HCT116 (cell line): Measurements from ENCODE around the gene ACTG1. TPM values are rescaled to one million over a fixed set of nuclear protein-coding genes. Genes with fewer than 3 reads are reported as not detected.

Source experiments
- ATAC-seq: fragments of 200-7000 bp; cut with Tn5 transposase; 2 replicates; pipeline ENCODE4 v1.9.1; 2020; ENCODE audit warnings: mild to moderate bottlenecking, moderate library complexity
- BruUV-seq: library from RNA; stranded (reverse); fragments of 400-500 nt; replicated peaks from 2 replicates; lab custom pipeline; 2021; lab: Mats Ljungman, UMichigan
- CTCF ChIA-PET: fragments of 300-600 bp; sonication (Branson Sonifier 250); formaldehyde crosslinking; loops from one replicate; lab custom pipeline; 2021; ENCODE audit warnings: antibody characterized with exemption; lab: Charles Lee
- POLR2A ChIA-PET: fragments of 300-600, 350-600 bp; sonication (Branson Sonifier 250); formaldehyde crosslinking; loops from one replicate; lab custom pipeline; 2021; ENCODE audit warnings: antibody characterized with exemption; lab: Charles Lee
- RAD21 ChIA-PET, 2 experiments: fragments of 300-600 bp; sonication (Branson Sonifier 250); formaldehyde crosslinking; loops; one replicate each; lab custom pipeline; 2023; ENCODE audit warnings: low total read pairs in 2 of 2; ENCODE audit not compliant: uncharacterized antibody in 2 of 2, unreplicated experiment in 2 of 2, low non-redundant PET in 1 of 2; lab: Charles Lee
- DNase-seq: peaks from one replicate; pipeline ENCODE4 v3.0.0-alpha.2; 2010; ENCODE audit warnings: low read depth, low spot score
- H2AFZ ChIP-seq: fragments of 200-600 bp; shearing (Covaris generic), sonication (generic); 2 replicates; pipeline ENCODE4 v1.6.1; 2017; ENCODE audit warnings: low read depth, mixed run types, mixed read lengths, antibody characterized with exemption, low read length; ENCODE audit not compliant: poor library complexity, severe bottlenecking
- H3K27ac ChIP-seq: 2 replicates; pipeline ENCODE4 v1.5.1; 2012; ENCODE audit warnings: low read depth, low read length
- H3K27me3 ChIP-seq: fragments of 200-600 bp; sonication (generic); 2 replicates; pipeline ENCODE4 v1.6.1; 2016; ENCODE audit warnings: mixed run types, low read length, mixed read lengths; ENCODE audit not compliant: insufficient read depth
- H3K36me3 ChIP-seq, 2 experiments: fragments of 200-500 bp in 1 of 2; fragments of 200-600 bp in 1 of 2; sonication (Bioruptor generic) in 1 of 2; sonication (generic) in 1 of 2; 2 replicates each; pipeline versions ENCODE4 v1.5.1 to v1.6.1; 2014 to 2016; ENCODE audit warnings: low read length in 2 of 2, inconsistent platforms in 1 of 2, mixed read lengths in 1 of 2, mixed run types in 1 of 2; ENCODE audit not compliant: insufficient read depth in 2 of 2, control insufficient read depth in 1 of 2
- H3K4me1 ChIP-seq, 2 experiments: fragments of 200-600 bp in 1 of 2; sonication (generic) in 1 of 2; 2 replicates each; pipeline versions ENCODE4 v1.5.1 to v1.6.1; 2012 to 2017; ENCODE audit warnings: low read length in 2 of 2, inconsistent platforms in 1 of 2, mild to moderate bottlenecking in 1 of 2, mixed read lengths in 1 of 2, mixed run types in 1 of 2, moderate library complexity in 1 of 2; ENCODE audit not compliant: insufficient read depth in 2 of 2, control insufficient read depth in 1 of 2
- H3K4me2 ChIP-seq: fragments of 200-600 bp; sonication (generic); 2 replicates; pipeline ENCODE4 v1.6.1; 2017; ENCODE audit warnings: mixed run types, low read length, mixed read lengths
- H3K4me3 ChIP-seq, 2 experiments: fragments of 200-600 bp in 1 of 2; sonication (generic) in 1 of 2; replicated peaks in 1 of 2; 2 replicates each; pipeline ENCODE4 v1.5.1; 2011 to 2016; ENCODE audit warnings: low read length in 2 of 2, control low read depth in 1 of 2, low read depth in 1 of 2, mild to moderate bottlenecking in 1 of 2, mixed read lengths in 1 of 2, mixed run types in 1 of 2
- H3K79me2 ChIP-seq: fragments of 200-600 bp; sonication (generic); 2 replicates; pipeline ENCODE4 v1.6.1; 2017; ENCODE audit warnings: mild to moderate bottlenecking, mixed run types, low read length, moderate library complexity, mixed read lengths; ENCODE audit not compliant: insufficient read depth
- H3K9ac ChIP-seq: fragments of 200-600 bp; sonication (generic); 2 replicates; pipeline ENCODE4 v1.6.1; 2016; ENCODE audit warnings: low read length, mixed read lengths
- H3K9me2 ChIP-seq: fragments of 200-600 bp; sonication (generic), shearing (Covaris generic); 2 replicates; pipeline ENCODE4 v1.6.1; 2017; ENCODE audit warnings: mixed run types, mild to moderate bottlenecking, moderate library complexity; ENCODE audit not compliant: insufficient read depth
- H3K9me3 ChIP-seq, 2 experiments: fragments of 200-500 bp in 1 of 2; fragments of 200-600 bp in 1 of 2; sonication (Bioruptor generic) in 1 of 2; sonication (generic) in 1 of 2; 2 replicates each; pipeline ENCODE4 v1.6.1; 2014 to 2017; ENCODE audit warnings: low read length in 2 of 2, mixed read lengths in 2 of 2, inconsistent platforms in 1 of 2, low read depth in 1 of 2, mild to moderate bottlenecking in 1 of 2, mixed run types in 1 of 2, moderate library complexity in 1 of 2; ENCODE audit not compliant: control insufficient read depth in 1 of 2, insufficient read depth in 1 of 2
- H4K20me1 ChIP-seq: fragments of 200-600 bp; sonication (generic), shearing (Covaris generic); 2 replicates; pipeline ENCODE4 v1.6.1; 2017; ENCODE audit warnings: mixed run types, mild to moderate bottlenecking, moderate library complexity; ENCODE audit not compliant: insufficient read depth
- ATF3 ChIP-seq: IDR thresholded peaks from 2 replicates; pipeline ENCODE4 v1.6.1; 2012
- CBX3 ChIP-seq: IDR thresholded peaks from 2 replicates; pipeline ENCODE4 v1.6.1; 2012; ENCODE audit warnings: low read depth
- MAX ChIP-seq: IDR thresholded peaks from 2 replicates; pipeline ENCODE4 v1.6.1; 2012
- POLR2A ChIP-seq: IDR thresholded peaks from 2 replicates; pipeline ENCODE4 v1.7.0; 2011; ENCODE audit warnings: borderline replicate concordance; ENCODE audit not compliant: insufficient read depth, insufficient read length; ENCODE audit errors: extremely low read depth
- SRF ChIP-seq: IDR thresholded peaks from 2 replicates; pipeline ENCODE4 v1.6.1; 2012; ENCODE audit warnings: low read depth
- ZNF274 ChIP-seq: fragments of 200-500 bp; sonication (Bioruptor generic); IDR thresholded peaks from 2 replicates; pipeline ENCODE4 v1.6.1; 2014; ENCODE audit warnings: mild to moderate bottlenecking, low read depth, low read length, inconsistent platforms
- intact Hi-C: fragments of 100-400 bp; cut with micrococcal nuclease; formaldehyde crosslinking; loops from 2 replicates; pipeline ENCODE4 v1.10.0; 2022
- total RNA-seq: library from RNA; stranded (reverse); gene quantifications from one replicate; pipeline ENCODE4 v1.2.1, GENCODE V29; 2021; ENCODE audit not compliant: unreplicated experiment

Gene ACTG1
- total RNA-seq, 1 experiment from 2014 or later: 6,223 TPM

DNA sequence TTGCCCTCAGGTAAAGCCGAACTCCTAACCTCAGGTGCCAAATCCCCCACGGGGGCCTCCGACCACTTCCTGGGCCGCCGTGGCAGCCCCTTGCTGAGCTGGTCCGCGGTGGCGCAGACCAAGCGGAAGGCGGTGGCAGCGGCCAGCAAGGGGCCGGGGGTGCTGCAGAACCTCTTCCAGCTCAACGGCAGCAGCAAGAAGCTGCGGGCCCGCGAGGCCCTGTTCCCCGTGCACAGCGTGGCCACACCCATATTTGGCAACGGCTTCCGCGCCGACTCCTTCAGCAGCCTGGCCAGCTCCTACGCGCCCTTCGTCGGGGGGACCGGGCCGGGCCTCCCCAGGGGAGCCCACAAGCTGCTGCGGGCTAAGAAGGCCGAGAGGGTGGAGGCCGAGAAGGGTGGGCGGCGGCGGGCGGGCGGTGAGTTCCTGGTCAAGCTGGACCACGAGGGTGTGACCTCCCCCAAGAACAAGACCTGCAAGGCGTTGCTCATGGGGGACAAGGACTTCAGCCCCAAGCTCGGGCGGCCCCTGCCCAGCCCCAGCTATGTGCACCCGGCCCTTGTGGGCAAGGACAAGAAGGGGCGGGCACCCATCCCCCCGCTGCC, 51.6 kb downstream of the ACTG1 start:
- Histone ChIP-seq H3K36me3 (peaks cover 0 to 2% of the 10 kb centered on the region in 2 experiments; a peak in 2 of 4 replicates), H3K4me1 (no peaks in the 10 kb centered on the region), H4K20me1 (no peaks in the 10 kb centered on the region), H2AFZ (no peak overlapping the region), H3K27me3 (no peaks in the 10 kb centered on the region), H3K9me3 (no peaks in the 10 kb centered on the region), H3K9me2 (no peaks in the 10 kb centered on the region), H3K4me3 (no peak overlapping the region), H3K9ac (no peak overlapping the region), H3K27ac (no peak overlapping the region), H3K79me2 (no peaks in the 10 kb centered on the region), H3K4me2 (no peak overlapping the region)
- no peak for TF ChIP-seq POLR2A
- no peak for TF ChIP-seq ZNF274
- TF ChIP-seq CBX3: no peak
- TF ChIP-seq SRF: no peak
- no peak for TF ChIP-seq MAX
- no peak for TF ChIP-seq ATF3
- BruUV-seq: no TSS peak
- CTCF ChIA-PET: interaction anchor here (0.7 to 1.5 kb wide), 2 partner anchors 11 to 20 kb away, joined by 3 read pairs; no protein-coding TSS in a partner anchor
- intact Hi-C loops: no loop called here
- DNase-seq (no peak), ATAC-seq (no peak)
- POLR2A ChIA-PET: interaction anchor here (1.5 to 3.1 kb wide), 2 partner anchors 11 to 64 kb away, joined by 4 to 12 read pairs; no protein-coding TSS in a partner anchor
- RAD21 ChIA-PET: no interaction called here

Other genes starting within 250 kb of the ACTG1 start
- gene SLC38A10, start 217.5 kb downstream of the ACTG1 start, total RNA-seq: 109 TPM
- gene BAHCC1, start 117.3 kb downstream of the ACTG1 start, total RNA-seq: 45.2 TPM
- 10.1 TPM for gene FSCN2, start 15.6 kb upstream of the ACTG1 start, total RNA-seq
- 53.4 TPM for gene FAAP100, start 39.6 kb upstream of the ACTG1 start, total RNA-seq
- 137 TPM for gene NPLOC4, start 124.3 kb upstream of the ACTG1 start, total RNA-seq
- 2.3 TPM for gene TSPAN10, start 124.4 kb upstream of the ACTG1 start, total RNA-seq
- not detected for gene PDE6G, start 143.7 kb upstream of the ACTG1 start, total RNA-seq
- 75.9 TPM for gene OXLD1, start 153.8 kb upstream of the ACTG1 start, total RNA-seq
- gene CCDC137, start 153.9 kb upstream of the ACTG1 start, total RNA-seq: 77.5 TPM
- 47.5 TPM for gene ARL16, start 171.0 kb upstream of the ACTG1 start, total RNA-seq
- 231 TPM for gene HGS, start 171.2 kb upstream of the ACTG1 start, total RNA-seq
- 260 TPM for gene MRPL12, start 190.6 kb upstream of the ACTG1 start, total RNA-seq
- 70.8 TPM for gene SLC25A10, start 199.5 kb upstream of the ACTG1 start, total RNA-seq